Neural cell (in vitro differentiated cells): ENCODE data around the gene FAM168B. TPM values are rescaled to one million over a fixed set of nuclear protein-coding genes. Genes with fewer than 3 reads are reported as not detected.

ENCODE experiments used
- H2AFZ ChIP-seq: fragments of 200-600, 300-800 bp; sonication (generic), shearing (Covaris generic); 2 replicates; pipeline ENCODE4 v1.6.0; 2014; ENCODE audit warnings: low read depth, mild to moderate bottlenecking, antibody characterized with exemption, low read length, moderate library complexity
- H3F3A ChIP-seq: fragments of 200-600 bp; shearing (Covaris generic); 2 replicates; pipeline ENCODE4 v1.6.1; 2016; ENCODE audit warnings: mild to moderate bottlenecking, moderate library complexity, mixed read lengths, antibody characterized with exemption, low read length; ENCODE audit not compliant: insufficient read depth, poor library complexity, severe bottlenecking
- H3K27ac ChIP-seq: fragments of 200-600, 300-800 bp; sonication (generic), shearing (Covaris generic); 2 replicates; pipeline ENCODE4 v1.5.1; 2014; ENCODE audit warnings: mild to moderate bottlenecking, low read length, moderate library complexity
- H3K27me3 ChIP-seq: fragments of 300-800, 200-600 bp; sonication (generic), shearing (Covaris generic); 2 replicates; pipeline ENCODE4 v1.6.0; 2014; ENCODE audit warnings: mild to moderate bottlenecking, low read depth, low read length, moderate library complexity; ENCODE audit not compliant: insufficient read depth
- H3K36me3 ChIP-seq: fragments of 300-800, 200-600 bp; sonication (generic), shearing (Covaris generic); 2 replicates; pipeline ENCODE4 v1.5.1; 2014; ENCODE audit warnings: mild to moderate bottlenecking, antibody characterized with exemption, low read length, moderate library complexity; ENCODE audit not compliant: insufficient read depth
- H3K4me2 ChIP-seq: fragments of 300-800, 200-600 bp; sonication (generic), shearing (Covaris generic); 2 replicates; pipeline ENCODE4 v1.6.0; 2014; ENCODE audit warnings: mild to moderate bottlenecking, low read length
- H3K4me3 ChIP-seq: fragments of 300-800, 200-600 bp; sonication (generic), shearing (Covaris generic); 2 replicates; pipeline ENCODE4 v1.5.1; 2014; ENCODE audit warnings: mild to moderate bottlenecking, low read length, moderate library complexity
- H3K79me2 ChIP-seq: fragments of 200-600 bp; shearing (Covaris generic); replicated peaks from 2 replicates; pipeline ENCODE4 v1.6.0; 2014; ENCODE audit warnings: mild to moderate bottlenecking, low read length, moderate library complexity; ENCODE audit not compliant: insufficient read depth
- H3K9ac ChIP-seq: fragments of 300-800, 200-600 bp; sonication (generic), shearing (Covaris generic); 2 replicates; pipeline ENCODE4 v1.6.1; 2016; ENCODE audit warnings: mild to moderate bottlenecking, low read length, mixed read lengths
- H3K9me2 ChIP-seq: fragments of 200-600 bp; shearing (Covaris generic); 2 replicates; pipeline ENCODE4 v1.6.1; 2016; ENCODE audit warnings: mild to moderate bottlenecking, low read length, mixed read lengths; ENCODE audit not compliant: insufficient read depth
- H3K9me3 ChIP-seq: fragments of 200-600, 300-800 bp; sonication (generic), shearing (Covaris generic); 2 replicates; pipeline ENCODE4 v1.6.1; 2016; ENCODE audit warnings: mild to moderate bottlenecking, mixed run types, low read length, moderate library complexity, mixed read lengths
- H4K20me1 ChIP-seq: fragments of 200-600 bp; shearing (Covaris generic); 2 replicates; pipeline ENCODE4 v1.6.1; 2016; ENCODE audit warnings: mild to moderate bottlenecking, mixed run types; ENCODE audit not compliant: insufficient read depth
- EP300 ChIP-seq: fragments of 450-650 bp; conservative IDR thresholded peaks from 2 replicates; pipeline ENCODE4 v1.6.1; 2014; ENCODE audit warnings: antibody characterized with exemption, mild to moderate bottlenecking, moderate library complexity; ENCODE audit not compliant: poor library complexity, severe bottlenecking
- EZH2 ChIP-seq: fragments of 200-600, 300-800 bp; shearing (Covaris generic), sonication (generic); IDR thresholded peaks from 2 replicates; pipeline ENCODE4 v1.6.1; 2014; ENCODE audit warnings: antibody characterized with exemption, low read length, borderline replicate concordance, mild to moderate bottlenecking; ENCODE audit not compliant: insufficient read depth, poor library complexity, severe bottlenecking
- MXI1 ChIP-seq: fragments of 450-650 bp; conservative IDR thresholded peaks from 2 replicates; pipeline ENCODE4 v1.6.1; 2014; ENCODE audit warnings: antibody characterized with exemption, mild to moderate bottlenecking; ENCODE audit not compliant: poor library complexity, severe bottlenecking
- POLR2AphosphoS5 ChIP-seq: IDR thresholded peaks from 2 replicates; pipeline ENCODE4 v1.6.1; 2012
- RAD21 ChIP-seq: fragments of 450-650 bp; conservative IDR thresholded peaks from 2 replicates; pipeline ENCODE4 v1.6.1; 2014; ENCODE audit warnings: antibody characterized with exemption, mild to moderate bottlenecking, moderate library complexity
- SMC3 ChIP-seq: fragments of 450-650 bp; conservative IDR thresholded peaks from 2 replicates; pipeline ENCODE4 v1.6.1; 2014; ENCODE audit warnings: antibody characterized with exemption, mild to moderate bottlenecking, moderate library complexity; ENCODE audit not compliant: poor library complexity
- TAF1 ChIP-seq: IDR thresholded peaks from 2 replicates; pipeline ENCODE4 v1.6.1; 2012; ENCODE audit warnings: low read depth
- polyA plus RNA-seq: library from polyadenylated mRNA; depleted of rRNA; stranded (reverse); fragments of >200 nt; gene quantifications from 2 replicates; pipeline ENCODE4 v1.2.3, GENCODE V29; 2014
- TF ChIP-seq, protein P1 (sequence below): fragments of 450-650 bp; IDR thresholded peaks from 2 replicates; pipeline ENCODE4 v1.5.1; 2014; ENCODE audit warnings: antibody characterized with exemption, mild to moderate bottlenecking, moderate library complexity; ENCODE audit not compliant: poor library complexity, severe bottlenecking
- TF ChIP-seq, protein P2 (sequence below): IDR thresholded peaks from 2 replicates; pipeline ENCODE4 v1.6.1; 2012; ENCODE audit warnings: borderline replicate concordance

FAM168B gene
- polyA plus RNA-seq, 1 donor from 2014 or later = 162 TPM

DNA sequence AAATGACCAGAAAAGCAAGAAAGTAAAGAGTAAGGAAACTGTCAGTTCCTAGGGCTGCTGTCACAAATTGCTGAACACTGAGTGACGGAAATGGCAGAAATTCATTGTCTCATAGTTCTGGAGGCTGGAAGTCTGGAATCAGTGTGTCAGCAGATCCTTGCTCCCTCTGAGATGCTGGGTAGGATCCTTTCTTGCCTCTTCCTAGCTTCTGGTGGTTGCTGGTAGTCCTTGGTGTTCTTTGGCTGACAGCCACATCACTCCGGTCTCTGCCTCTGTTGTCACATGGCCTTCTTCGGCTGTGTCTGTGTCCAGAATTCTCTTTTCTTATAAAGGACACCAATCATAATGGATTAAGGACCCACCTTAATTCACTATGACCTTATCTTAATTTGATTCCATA lies 33.8 kb upstream of the FAM168B start:
- Histone ChIP-seq H3F3A (no peaks in the 10 kb centered on the region), H2AFZ (no peak overlapping the region), H3K79me2 (no peaks in the 10 kb centered on the region), H4K20me1 (no peaks in the 10 kb centered on the region), H3K4me2 (no peak overlapping the region), H3K9ac (no peak overlapping the region), H3K27ac (peak overlapping the region; percentile 29), H3K9me3 (no peaks in the 10 kb centered on the region), H3K27me3 (no peaks in the 10 kb centered on the region), H3K36me3 (peaks cover 16% of the 10 kb centered on the region), H3K9me2 (no peaks in the 10 kb centered on the region), H3K4me3 (no peak overlapping the region)
- TF ChIP-seq POLR2AphosphoS5 (peak; percentile 38), TAF1 (no peak), EP300 (peak; percentile 86)

GRCh38 chr2:131126436-131126835 lies 33.2 kb upstream of the FAM168B start:
- peaks cover 16% of the 10 kb centered on the region for H3K36me3 ChIP-seq
- H3K79me2 ChIP-seq = no peaks in the 10 kb centered on the region
- TF ChIP-seq RAD21 (no peak), EP300 (no peak), MXI1 (no peak), EZH2 (no peak), SMC3 (no peak), TAF1 (no peak), POLR2AphosphoS5 (no peak)
- TF ChIP-seq, protein P1, sequence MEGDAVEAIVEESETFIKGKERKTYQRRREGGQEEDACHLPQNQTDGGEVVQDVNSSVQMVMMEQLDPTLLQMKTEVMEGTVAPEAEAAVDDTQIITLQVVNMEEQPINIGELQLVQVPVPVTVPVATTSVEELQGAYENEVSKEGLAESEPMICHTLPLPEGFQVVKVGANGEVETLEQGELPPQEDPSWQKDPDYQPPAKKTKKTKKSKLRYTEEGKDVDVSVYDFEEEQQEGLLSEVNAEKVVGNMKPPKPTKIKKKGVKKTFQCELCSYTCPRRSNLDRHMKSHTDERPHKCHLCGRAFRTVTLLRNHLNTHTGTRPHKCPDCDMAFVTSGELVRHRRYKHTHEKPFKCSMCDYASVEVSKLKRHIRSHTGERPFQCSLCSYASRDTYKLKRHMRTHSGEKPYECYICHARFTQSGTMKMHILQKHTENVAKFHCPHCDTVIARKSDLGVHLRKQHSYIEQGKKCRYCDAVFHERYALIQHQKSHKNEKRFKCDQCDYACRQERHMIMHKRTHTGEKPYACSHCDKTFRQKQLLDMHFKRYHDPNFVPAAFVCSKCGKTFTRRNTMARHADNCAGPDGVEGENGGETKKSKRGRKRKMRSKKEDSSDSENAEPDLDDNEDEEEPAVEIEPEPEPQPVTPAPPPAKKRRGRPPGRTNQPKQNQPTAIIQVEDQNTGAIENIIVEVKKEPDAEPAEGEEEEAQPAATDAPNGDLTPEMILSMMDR = no peak
- TF ChIP-seq, protein P2, sequence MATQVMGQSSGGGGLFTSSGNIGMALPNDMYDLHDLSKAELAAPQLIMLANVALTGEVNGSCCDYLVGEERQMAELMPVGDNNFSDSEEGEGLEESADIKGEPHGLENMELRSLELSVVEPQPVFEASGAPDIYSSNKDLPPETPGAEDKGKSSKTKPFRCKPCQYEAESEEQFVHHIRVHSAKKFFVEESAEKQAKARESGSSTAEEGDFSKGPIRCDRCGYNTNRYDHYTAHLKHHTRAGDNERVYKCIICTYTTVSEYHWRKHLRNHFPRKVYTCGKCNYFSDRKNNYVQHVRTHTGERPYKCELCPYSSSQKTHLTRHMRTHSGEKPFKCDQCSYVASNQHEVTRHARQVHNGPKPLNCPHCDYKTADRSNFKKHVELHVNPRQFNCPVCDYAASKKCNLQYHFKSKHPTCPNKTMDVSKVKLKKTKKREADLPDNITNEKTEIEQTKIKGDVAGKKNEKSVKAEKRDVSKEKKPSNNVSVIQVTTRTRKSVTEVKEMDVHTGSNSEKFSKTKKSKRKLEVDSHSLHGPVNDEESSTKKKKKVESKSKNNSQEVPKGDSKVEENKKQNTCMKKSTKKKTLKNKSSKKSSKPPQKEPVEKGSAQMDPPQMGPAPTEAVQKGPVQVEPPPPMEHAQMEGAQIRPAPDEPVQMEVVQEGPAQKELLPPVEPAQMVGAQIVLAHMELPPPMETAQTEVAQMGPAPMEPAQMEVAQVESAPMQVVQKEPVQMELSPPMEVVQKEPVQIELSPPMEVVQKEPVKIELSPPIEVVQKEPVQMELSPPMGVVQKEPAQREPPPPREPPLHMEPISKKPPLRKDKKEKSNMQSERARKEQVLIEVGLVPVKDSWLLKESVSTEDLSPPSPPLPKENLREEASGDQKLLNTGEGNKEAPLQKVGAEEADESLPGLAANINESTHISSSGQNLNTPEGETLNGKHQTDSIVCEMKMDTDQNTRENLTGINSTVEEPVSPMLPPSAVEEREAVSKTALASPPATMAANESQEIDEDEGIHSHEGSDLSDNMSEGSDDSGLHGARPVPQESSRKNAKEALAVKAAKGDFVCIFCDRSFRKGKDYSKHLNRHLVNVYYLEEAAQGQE = no peak
- H2AFZ ChIP-seq = no peak overlapping the region
- H3K9ac ChIP-seq = no peak overlapping the region
- H3K4me2 ChIP-seq = no peak overlapping the region
- H3K27ac ChIP-seq = no peak overlapping the region
- H4K20me1 ChIP-seq = no peaks in the 10 kb centered on the region
- H3K9me2 ChIP-seq = no peaks in the 10 kb centered on the region
- H3K4me3 ChIP-seq = no peak overlapping the region
- H3F3A ChIP-seq = no peaks in the 10 kb centered on the region
- H3K9me3 ChIP-seq = no peaks in the 10 kb centered on the region
- H3K27me3 ChIP-seq = no peaks in the 10 kb centered on the region

GRCh38 chr2:131125195-131125757 lies 32.0 kb upstream of the FAM168B start:
- peaks cover 16% of the 10 kb centered on the region for H3K36me3 ChIP-seq
- no peaks in the 10 kb centered on the region for H4K20me1 ChIP-seq
- no peaks in the 10 kb centered on the region for H3K27me3 ChIP-seq

More at GRCh38 chr2:131125195-131125757, 32.0 kb upstream of the FAM168B start:
- Histone ChIP-seq H3K27ac (no peak overlapping the region), H3K9me2 (no peaks in the 10 kb centered on the region), H3K9me3 (no peaks in the 10 kb centered on the region), H2AFZ (no peak overlapping the region), H3K79me2 (no peaks in the 10 kb centered on the region), H3F3A (no peaks in the 10 kb centered on the region), H3K4me3 (no peak overlapping the region), H3K4me2 (no peak overlapping the region), H3K9ac (no peak overlapping the region)
- no peak for TF ChIP-seq EZH2
- TF ChIP-seq POLR2AphosphoS5 = no peak
- no peak for TF ChIP-seq RAD21
